CD4-positive, alpha-beta T cell treated with Interleukin-4 for 4 hours (primary cell): ENCODE data around the gene KANK4.

Experiments
- DNase-seq: peaks from one replicate; pipeline ENCODE4 v3.0.0-alpha.2; 2020

Gene KANK4

GRCh38 chr1:62304515-62304914 lies 14.7 kb downstream of the KANK4 start:
- no peak for DNase-seq

- no peak for DNase-seq
These were observed 17.4 kb downstream of the KANK4 start for GRCh38 chr1:62301726-62302390.

DNA sequence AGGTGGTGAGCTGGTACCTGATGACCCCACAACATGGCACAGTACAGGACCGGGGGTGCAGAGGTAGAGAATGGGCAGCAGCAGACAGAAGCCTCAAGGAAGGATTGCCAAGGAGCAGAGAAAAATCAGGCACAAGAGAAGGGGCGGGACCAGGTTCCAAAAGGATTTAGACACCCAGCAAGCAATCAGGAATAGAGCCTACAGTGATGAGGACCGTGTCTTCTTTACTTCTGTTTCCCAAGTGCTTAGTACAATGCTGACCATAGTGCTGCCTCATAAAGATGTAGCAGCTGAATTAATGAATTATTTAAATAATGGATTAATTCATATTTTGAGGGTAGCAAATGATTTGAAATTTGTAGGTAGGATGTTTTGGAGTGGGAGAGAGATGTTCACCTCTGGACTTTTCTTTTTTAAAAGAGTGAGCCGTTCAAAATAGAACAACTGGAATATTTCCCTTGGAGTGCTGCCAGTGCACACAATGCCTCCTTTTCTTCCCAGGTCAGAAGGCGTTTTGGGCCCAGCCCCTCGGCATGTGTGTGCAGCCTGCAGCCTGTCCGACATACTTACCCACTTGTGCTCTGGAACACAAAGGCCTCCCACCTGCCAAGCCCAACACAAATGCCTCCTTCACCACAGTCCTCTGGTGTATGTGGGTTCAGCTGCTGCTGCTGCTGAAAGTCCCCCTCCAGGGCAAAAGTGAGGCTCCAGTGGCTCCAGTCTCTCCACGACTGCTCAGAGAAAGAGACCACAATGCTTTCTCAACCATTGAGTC lies 19.6 kb downstream of the KANK4 start:
- DNase-seq = no peak

GRCh38 chr1:62295921-62296491 lies 23.2 kb downstream of the KANK4 start:
- DNase-seq = no peak

DNA sequence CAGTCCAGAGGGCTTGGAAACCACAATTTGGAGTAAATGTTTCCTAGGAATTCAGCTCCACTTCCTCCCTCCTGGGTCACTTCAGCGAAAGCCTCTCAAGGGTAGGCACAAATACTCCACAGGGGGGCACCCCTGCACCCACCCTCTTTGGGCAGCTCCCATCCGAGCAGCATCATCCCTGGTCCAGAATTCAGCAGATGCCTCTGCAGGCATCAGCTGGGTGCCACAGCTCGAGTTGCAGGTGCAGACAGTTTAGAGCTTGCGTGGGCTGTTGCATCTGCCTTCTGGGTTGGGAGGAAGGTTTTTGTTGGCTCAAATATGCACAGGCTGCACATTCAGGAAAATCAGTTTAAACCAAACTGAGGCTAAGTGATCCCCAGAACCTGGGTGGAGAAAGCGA lies 25.0 kb downstream of the KANK4 start:
- no peak for DNase-seq

DNA sequence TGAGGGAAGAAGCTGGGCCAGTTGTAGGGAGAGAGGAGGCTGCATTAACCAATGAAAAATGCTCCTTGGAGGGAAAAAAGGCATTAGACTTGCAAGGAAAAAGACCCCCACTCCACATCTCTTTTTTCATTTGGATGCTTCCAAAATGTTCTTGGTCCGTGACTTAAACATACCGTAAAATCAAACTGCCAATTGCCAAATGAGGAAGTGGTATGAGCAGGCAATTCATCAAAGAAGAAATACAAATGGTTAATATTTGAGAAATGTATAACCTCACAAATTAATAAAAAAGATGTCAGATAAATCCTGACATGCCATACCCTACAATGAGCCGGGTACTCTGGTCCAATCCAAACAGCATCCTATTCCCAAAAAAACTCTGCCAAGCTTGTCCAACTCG lies 30.6 kb downstream of the KANK4 start:
- DNase-seq = no peak

GRCh38 chr1:62288224-62288623 lies 31.0 kb downstream of the KANK4 start:
- no peak for DNase-seq

DNA sequence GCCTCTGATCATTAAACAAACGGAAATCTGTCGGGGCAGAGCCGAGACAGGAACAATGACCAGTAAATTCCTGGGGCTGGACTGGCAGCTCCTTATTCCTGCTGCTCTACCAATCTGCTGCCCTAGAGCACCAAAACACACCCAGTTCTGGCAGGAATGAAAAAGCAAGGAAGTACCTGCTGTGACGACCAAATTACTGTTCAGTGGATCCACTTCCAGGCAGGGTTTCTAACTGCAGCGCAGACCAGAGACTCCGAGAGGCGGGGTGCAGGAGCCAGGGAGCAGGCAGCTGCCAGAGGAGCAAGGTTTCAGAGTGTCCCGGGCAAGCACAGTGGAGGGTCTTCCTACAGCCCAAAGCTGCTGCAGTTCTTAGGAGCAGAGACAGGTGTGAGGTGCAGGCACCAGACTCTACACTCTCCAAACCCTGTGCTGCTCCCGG lies 32.4 kb downstream of the KANK4 start:
- DNase-seq = no peak

DNA sequence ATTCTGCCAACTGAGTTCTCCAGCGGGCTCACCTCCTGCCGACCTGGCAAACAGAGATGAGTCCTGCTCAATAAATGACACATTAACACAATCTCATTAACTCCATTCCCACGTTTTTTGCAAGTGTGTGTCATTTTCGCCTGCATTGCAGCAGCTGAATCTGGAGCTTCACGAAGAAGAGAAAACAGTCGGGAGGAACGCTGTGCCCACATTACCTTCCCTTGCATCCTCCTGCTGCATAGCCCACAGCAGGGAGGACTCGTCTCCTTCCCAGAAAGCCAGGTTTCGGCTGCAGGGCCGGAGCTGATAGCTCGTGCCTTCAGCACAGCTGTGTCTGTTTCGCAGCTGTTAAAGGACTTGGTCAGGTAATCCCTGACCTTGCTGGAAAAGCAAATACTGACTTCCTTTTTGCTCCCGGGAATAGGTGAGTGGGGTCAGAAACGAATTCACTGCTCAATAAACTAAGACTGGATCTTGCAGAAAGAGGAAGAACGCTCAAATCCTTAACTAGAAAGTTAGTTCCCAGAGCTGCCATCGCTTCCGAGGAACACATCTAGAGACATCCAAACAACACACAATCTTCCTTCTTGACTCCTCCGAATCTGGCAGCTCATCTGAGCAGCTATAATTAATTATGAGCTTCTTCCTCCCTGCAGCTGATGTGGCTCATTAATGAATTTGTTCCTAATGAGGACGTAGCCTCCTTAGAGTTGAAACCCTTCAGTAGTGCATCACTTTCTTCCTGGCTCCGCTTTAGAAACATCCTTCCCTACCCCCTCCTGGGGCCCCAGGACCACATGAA lies 33.0 kb downstream of the KANK4 start:
- no peak for DNase-seq

DNA sequence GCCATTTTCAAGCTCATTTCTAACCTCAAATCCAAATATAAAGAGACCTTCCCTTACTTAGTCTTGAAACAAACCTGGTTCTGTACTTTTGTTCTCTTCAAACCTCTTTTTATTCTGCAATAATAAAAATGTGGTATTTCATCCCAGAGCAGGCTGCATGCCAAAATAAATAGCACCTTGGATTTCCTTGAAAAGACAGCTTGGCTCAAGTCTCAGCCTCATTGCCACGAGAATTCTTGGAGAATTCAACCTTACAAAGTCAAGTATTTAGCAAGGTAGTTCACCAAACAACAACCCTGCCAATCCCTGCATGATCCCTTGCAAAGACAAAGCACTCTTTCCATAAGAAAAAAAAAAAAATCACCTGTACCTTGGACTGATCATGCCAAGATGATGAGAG lies 33.8 kb downstream of the KANK4 start:
- DNase-seq = no peak

- no peak for DNase-seq
These were observed 35.2 kb downstream of the KANK4 start for GRCh38 chr1:62283986-62284385.

- DNase-seq = no peak
These were observed 36.1 kb downstream of the KANK4 start for GRCh38 chr1:62282909-62283755.

GRCh38 chr1:62281922-62282555 lies 37.2 kb downstream of the KANK4 start:
- DNase-seq = no peak

GRCh38 chr1:62280960-62281465 lies 38.2 kb downstream of the KANK4 start:
- no peak for DNase-seq

- DNase-seq = no peak
These were observed 39.1 kb downstream of the KANK4 start for GRCh38 chr1:62280150-62280549.

GRCh38 chr1:62276791-62277190 lies 42.4 kb downstream of the KANK4 start:
- DNase-seq = no peak

DNA sequence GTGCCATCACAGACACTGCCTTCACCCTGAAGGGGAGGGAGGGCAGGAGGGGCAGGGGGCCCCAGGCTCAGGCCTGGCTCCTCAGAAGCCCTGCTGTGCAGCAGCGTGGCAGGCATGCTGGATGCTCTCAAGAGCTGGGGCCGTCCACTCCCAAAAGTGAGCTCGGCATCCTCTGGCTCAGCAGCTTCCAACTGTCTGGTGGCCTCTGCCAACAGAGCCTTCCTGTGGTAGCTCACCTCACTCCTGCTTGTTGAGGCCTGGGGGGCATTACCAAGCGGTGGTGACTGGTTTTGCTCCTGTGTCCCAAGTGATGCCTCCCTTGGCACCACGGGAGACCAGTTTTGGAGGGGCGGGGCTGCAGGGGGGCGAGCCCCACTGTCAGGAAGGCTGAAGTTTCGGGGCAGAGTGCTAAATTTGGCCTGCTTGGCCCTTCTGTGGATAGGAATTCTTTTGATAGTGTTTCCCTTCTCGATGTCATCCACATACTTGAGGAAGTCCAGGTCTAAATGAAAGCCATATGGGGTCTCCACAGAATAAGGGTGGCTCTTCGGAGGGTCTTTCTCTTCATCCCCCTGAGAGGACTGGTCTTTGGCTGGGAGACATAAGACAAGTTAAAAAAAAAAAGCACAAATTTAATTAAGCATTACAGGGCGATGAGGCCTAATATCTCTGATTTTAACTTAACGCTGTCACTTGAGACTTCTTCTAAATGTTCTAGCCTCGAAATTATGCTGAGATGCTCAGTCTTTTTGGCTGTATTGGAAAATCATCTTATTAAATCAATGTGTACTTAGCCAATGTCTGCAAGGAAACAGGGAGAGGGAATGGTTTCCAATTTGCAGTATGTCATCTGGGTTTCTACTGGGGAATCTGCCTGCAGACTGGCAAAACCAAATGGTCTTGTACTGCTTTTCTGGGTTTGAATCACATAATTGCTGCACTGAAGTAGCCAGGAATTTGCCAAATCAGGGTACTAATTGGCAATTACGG lies 44.4 kb downstream of the KANK4 start:
- DNase-seq = no peak

GRCh38 chr1:62273953-62274352 lies 45.3 kb downstream of the KANK4 start:
- no peak for DNase-seq

- peak; percentile 40 for DNase-seq
These were observed 47.1 kb downstream of the KANK4 start for GRCh38 chr1:62271948-62272728.

DNA sequence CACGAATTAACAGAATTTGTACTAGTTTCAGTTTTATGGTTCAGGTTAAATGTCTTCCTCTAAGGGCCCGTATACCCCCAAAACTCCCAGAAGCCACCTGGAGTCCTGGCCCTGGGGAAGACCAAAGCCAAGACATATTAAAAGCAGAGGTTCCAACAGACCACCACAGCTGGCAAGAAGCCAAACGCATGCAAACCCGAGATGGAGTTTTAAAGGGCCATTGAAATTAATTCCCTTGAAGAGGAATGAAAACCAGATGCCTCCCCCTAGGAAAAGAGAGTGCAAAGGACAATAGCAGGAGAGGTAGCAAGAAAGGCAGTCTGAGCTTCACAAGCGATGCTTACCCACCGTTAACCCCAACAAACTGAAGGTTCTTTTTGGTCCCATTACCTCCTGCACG lies 48.1 kb downstream of the KANK4 start:
- no peak for DNase-seq
